ENCODE data around the gene NOS3. TPM values are rescaled to one million over a fixed set of nuclear protein-coding genes. Genes with fewer than 3 reads are reported as not detected.
"Not testable (repeated sequence)": the region's sequence is repeated elsewhere in the genome, so short reads cannot be mapped to it uniquely, and the experiment has no call there.

NOS3 gene
- polyA plus RNA-seq, 1 donor = 9.2 TPM

DNA sequence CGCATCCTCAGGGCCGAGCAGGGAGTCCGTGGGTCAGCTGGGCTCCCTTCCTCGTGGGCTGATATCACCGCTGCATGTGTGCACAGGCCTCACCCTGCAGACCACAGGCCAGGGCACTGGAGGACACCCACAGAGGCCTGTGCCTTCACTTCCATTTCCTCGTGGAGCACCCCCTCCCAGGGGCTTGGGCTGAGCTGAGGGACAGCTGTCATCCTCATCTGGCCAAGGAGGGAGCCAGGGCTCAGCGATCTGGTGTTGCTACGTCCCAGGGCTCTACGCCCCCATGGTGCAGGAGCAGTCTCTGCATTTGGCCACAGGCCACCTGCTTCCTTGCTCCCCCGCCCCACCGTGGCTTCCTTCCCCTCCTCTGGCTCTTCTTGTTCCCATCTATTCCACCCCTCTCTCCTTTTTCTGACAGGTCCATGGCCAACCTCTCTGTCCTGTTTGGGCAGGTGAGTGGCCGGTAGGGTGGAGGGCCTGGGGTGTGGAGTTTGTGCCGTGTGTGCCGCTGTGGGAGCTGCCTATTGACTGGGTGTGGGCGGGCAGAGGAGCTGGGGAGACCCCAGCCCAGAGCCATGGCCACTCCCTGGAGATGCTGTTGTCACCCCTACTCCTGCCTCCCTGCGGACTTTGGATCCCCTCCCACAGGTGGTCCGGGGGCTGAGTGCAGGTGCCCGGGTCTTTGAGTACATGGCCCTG is 49.2 kb downstream of the NOS3 start:
- DNase-seq = no peak

GRCh38 chr7:151040616-151041375 is 50.0 kb downstream of the NOS3 start:
- DNase-seq = no peak

- not testable (repeated sequence) for DNase-seq
These were observed 52.6 kb downstream of the NOS3 start for GRCh38 chr7:151043449-151043848.

- no peak for DNase-seq
These were observed 53.1 kb downstream of the NOS3 start for GRCh38 chr7:151043959-151044358.

- no peak for DNase-seq
These were observed 54.4 kb downstream of the NOS3 start for GRCh38 chr7:151045262-151045661.

GRCh38 chr7:151045967-151046366 is 55.1 kb downstream of the NOS3 start:
- DNase-seq = no peak

- no peak for DNase-seq
These were observed 56.1 kb downstream of the NOS3 start for GRCh38 chr7:151046603-151047573.

DNA sequence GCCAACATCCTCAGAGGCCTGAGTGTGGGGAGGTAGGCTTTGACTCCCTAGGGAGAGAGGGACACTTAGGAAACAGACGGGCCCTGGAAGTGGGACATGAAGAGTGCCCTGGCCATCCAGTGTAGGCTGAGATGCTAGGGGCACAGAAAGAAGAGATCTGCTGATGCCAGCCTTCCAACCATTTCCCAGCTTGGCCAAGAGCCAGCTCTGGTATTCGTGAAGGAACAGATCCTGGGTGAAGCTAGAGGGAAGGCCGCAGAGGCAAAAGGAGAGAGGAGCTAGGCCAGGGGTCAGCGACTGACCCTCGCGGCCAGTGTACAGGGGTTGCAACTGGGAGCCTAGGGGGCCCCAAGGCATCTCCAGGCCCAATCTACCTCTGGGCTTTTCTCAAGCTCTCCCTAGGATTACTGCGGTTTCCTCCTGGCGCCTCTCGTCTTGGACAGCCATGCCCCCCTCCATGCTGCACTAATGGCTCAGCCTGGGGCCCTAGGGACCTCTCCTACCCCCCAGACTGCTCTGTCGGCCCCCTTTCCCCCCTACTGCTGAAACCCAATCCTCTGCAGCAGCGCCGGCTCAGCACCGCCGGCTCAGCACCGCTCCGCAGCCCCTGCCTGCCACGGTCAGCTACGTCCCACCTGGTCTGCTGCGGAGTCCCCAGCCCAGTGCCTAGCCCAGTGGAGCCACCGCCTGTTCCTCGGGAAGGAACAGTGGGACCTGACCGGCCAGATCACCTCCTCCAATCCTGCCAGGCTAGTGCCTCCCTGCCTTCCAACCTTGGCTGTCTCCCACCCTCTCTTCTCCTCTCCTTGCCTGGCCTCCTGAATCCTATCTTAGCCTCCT is 57.4 kb downstream of the NOS3 start, which contains the start of gene ASIC3:
Gene ASIC3, plus strand, starts transcription at position 556 of the 840 bp plus-strand sequence. CDS start 355 bp downstream, outside the sequence.
- DNase-seq = no peak

- DNase-seq = no peak
These were observed 58.2 kb downstream of the NOS3 start for GRCh38 chr7:151048911-151049463.

DNA sequence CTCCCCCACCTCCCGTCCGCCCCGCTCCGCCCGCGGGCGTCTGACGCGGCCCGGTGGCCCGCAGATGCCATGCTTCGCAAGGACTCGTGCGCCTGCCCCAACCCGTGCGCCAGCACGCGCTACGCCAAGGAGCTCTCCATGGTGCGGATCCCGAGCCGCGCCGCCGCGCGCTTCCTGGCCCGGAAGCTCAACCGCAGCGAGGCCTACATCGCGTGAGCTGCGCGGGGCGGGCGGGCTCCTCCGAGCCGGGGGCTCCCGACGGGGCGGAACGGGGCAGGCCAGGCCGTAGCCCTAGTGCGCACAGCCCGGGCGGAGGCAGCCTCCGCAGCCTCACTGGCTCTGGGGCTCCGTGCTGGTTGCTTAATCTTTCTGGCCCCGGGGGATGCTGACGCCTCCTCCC is 60.3 kb downstream of the NOS3 start:
- DNase-seq = peak; percentile 81

GRCh38 chr7:151053096-151053495 is 62.3 kb downstream of the NOS3 start:
- no peak for DNase-seq

DNA sequence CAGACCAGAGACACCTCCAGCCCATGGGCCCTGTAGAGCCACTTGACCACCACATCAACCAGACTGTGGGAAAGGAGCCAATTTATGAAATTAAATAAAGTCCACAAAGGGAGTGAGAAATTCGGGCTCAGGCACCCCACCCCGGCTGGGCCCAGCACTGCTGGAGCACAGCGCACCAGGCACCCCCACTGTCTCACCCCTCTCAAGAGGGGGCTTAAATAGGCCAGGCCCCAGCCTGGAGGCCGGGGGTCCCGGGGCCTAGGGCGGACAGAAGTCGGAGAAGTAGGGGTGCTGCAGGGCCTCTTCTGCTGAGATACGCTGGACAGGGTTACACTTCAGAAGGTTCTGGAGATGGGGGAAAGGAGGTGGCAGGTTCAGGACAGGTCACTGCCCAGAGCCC is 62.9 kb downstream of the NOS3 start:
- DNase-seq = no peak

DNA sequence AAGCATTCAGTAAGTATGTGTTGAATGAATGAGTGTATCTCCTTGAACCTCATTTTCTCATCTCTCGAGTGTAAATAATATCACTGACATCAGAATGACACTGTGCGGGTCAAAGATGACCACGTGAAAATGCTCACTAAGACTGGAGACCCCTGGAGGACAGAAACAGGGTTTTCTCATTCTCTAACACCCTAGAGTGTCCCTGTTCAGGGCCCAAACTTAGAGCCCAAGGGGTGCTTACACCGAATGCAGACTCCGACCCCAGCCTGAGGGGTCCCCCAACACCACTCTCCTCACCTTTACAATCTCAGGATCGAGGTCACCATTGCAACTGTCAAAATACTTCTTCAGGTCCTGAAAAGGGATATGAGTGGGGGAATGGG is 65.5 kb downstream of the NOS3 start:
- DNase-seq = no peak

DNA sequence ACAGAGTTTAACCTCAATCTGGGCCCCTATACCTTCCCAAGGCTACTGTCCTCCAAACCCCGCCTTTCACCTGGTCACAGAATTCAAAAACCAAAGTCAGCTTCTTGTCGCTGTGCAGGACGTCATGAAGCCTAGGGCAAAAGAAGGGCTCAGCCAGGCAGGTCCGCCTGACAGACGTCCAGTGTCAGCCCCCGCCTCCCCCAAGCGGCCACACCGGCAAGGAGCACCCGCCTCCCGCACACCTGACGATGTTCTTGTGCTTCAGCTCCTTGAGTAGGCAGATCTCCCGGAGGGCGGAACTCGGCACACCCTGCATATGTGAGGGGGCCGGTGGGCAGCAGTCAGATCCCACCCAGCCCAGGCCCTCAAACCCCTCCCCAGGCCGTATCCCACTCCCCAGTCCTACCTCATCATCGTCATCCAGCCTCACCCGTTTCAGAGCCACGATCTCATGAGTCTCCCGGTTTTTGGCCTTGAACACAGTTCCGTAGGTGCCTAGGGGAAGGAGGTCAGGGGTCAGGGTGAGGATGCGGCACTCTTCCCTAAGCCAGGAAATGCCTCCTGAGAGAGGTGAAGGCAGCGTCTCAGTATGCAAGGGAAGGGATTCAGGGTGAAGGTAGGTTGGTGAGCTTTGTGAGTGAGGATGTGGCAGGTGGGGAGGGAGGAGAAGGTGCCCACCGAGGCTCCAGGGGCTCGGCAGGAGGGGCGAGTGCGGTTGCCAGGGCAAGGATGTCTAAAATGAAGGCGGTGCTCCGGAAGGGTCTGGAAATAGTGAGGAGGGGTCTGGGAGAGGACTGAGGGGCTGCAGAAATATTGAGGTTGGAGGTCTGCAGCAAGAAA is 66.1 kb downstream of the NOS3 start:
- no peak for DNase-seq

- DNase-seq = no peak
These were observed 66.7 kb downstream of the NOS3 start, which contains the start of gene CDK5 for GRCh38 chr7:151057506-151057988. Gene CDK5, minus strand, starts transcription at chr7:151057897. Its CDS starts 49 bp downstream, at chr7:151057848.

GRCh38 chr7:151057989-151058780 is 67.4 kb downstream of the NOS3 start:
- DNase-seq = peak; percentile 99

GRCh38 chr7:151058781-151059366 is 68.1 kb downstream of the NOS3 start:
- DNase-seq = no peak

- DNase-seq = peak; percentile 93
These were observed 68.7 kb downstream of the NOS3 start, which contains the start of gene SLC4A2 for GRCh38 chr7:151059367-151060112. Gene SLC4A2, plus strand, starts transcription at chr7:151059589. Its CDS starts 2,399 bp downstream, at chr7:151061988.

Data from hindlimb muscle (tissue), 1 donor.